ENCODE measurements around the gene RBBP4. TPM values are rescaled to one million over a fixed set of nuclear protein-coding genes. Genes with fewer than 3 reads are reported as not detected.

Gene RBBP4
- total RNA-seq, 1 donor from 2014 or later: 45.4 TPM

DNA sequence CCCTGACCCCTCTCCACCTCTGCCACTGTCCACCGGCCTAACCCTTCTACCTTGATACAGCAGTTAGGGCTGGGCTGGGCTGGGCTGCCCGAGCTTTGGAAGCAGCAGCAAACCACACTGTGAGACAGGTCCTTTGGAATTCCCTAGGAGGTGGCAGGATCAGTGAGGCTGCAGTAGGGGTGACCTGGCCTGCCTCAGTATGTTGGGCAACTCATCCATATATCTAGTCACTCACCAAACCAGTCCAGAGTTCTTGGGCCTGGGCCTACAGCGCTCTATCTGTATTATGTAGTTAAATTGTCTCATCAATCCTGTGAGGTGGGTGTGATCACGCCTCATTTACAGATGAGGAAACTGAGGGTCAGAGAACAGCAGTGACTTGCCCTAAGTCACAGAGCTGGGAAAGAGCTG lies 64.9 kb downstream of the RBBP4 start:
- TF ChIP-seq, protein P1, sequence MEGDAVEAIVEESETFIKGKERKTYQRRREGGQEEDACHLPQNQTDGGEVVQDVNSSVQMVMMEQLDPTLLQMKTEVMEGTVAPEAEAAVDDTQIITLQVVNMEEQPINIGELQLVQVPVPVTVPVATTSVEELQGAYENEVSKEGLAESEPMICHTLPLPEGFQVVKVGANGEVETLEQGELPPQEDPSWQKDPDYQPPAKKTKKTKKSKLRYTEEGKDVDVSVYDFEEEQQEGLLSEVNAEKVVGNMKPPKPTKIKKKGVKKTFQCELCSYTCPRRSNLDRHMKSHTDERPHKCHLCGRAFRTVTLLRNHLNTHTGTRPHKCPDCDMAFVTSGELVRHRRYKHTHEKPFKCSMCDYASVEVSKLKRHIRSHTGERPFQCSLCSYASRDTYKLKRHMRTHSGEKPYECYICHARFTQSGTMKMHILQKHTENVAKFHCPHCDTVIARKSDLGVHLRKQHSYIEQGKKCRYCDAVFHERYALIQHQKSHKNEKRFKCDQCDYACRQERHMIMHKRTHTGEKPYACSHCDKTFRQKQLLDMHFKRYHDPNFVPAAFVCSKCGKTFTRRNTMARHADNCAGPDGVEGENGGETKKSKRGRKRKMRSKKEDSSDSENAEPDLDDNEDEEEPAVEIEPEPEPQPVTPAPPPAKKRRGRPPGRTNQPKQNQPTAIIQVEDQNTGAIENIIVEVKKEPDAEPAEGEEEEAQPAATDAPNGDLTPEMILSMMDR (IDR thresholded peaks at IDR 0.05): no peak
- Histone ChIP-seq H3K9me3 (no peaks in the 10 kb centered on the region), H3K27me3 (no peaks in the 10 kb centered on the region), H3K36me3 (no peaks in the 10 kb centered on the region), H3K4me3 (no peak overlapping the region), H3K4me1 (no peaks in the 10 kb centered on the region), H3K27ac (no peak overlapping the region)
- DNase-seq (ENCODE audit: low spot score in 2 of 2): no peak
- intact Hi-C loops (cut with DNase I): loop anchor here (10.0 kb wide), 1 partner anchor 369 kb away; the partner anchor contains the start of gene AZIN2

DNA sequence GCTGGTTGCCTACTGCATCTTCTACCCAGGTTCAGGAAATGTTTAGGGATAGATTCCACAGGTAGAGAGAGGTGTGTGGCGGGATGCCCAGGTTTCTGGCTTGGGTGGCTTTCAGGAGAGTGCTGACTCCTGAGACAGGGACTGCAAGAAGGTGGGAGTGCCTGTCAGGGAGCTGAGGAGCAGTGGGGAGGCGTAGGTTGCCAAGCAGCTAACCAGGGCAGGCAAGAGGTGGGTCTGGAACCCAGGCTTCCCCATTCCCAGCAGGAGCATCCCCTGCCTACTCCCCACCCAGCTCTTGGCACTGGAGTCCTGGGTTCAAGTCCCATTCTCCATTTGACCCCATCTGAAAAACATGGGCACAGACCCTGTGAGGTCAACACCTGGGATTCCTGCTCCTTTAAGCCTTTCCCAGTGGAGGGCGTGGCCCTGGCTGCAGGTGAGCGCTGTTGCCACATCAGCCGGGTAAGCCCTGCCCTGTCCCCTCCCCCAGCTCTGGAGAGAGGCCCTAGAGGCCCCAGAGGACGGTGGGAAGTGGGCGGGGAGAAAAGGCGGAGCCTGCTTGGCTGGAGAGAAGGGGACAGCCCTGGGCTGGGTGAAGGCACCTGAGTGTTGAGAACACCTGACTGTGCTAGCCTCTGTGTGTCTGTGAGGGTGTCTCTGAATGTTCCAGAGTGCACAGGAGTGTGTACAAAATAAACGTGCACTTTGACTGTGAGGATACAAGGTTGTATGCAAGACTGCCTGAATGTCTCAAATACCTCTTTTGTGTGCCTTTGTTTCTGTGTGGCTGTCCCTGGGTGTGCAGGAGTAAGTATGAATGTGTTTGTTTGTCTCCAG lies 65.5 kb downstream of the RBBP4 start:
- intact Hi-C loops (cut with DNase I): loop anchor here (10.0 kb wide), 1 partner anchor 368 kb away; the partner anchor contains the start of gene AZIN2
- H3K27ac ChIP-seq: no peak overlapping the region
- H3K27me3 ChIP-seq: no peaks in the 10 kb centered on the region
- TF ChIP-seq, protein P1 (IDR thresholded peaks at IDR 0.05): no peak
- H3K4me1 ChIP-seq: no peaks in the 10 kb centered on the region
- H3K36me3 ChIP-seq: no peaks in the 10 kb centered on the region
- no peak overlapping the region for H3K4me3 ChIP-seq
- no peaks in the 10 kb centered on the region for H3K9me3 ChIP-seq
- DNase-seq (ENCODE audit: low spot score in 2 of 2): no peak

DNA sequence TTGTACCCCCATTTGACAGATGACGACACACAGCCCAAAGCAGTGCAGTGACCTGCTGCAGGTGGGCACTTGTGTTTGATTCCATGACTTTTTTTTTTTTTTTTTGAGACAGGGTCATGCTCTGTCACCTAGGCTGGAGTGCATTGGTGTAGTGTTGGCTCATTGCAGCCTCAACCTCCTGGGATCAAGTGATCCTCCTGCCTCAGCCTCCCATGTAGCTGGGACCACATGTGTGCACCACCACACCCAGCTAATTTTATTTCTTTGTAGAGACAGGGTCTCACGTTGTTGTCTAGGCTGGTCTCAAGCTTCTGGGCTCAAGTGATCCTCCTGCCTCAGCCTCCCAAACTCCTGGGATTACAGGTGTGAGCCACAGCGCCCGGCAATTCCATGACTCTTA lies 66.5 kb downstream of the RBBP4 start:
- Histone ChIP-seq H3K9me3 (no peaks in the 10 kb centered on the region), H3K27me3 (no peaks in the 10 kb centered on the region), H3K27ac (no peak overlapping the region), H3K4me3 (no peak overlapping the region), H3K36me3 (no peaks in the 10 kb centered on the region), H3K4me1 (no peaks in the 10 kb centered on the region)
- TF ChIP-seq, protein P1 (IDR thresholded peaks at IDR 0.05): no peak
- DNase-seq (ENCODE audit: low spot score in 2 of 2): no peak
- intact Hi-C loops (cut with DNase I): loop anchor here (10.0 kb wide), 1 partner anchor 367 kb away; the partner anchor contains the start of gene AZIN2

DNA sequence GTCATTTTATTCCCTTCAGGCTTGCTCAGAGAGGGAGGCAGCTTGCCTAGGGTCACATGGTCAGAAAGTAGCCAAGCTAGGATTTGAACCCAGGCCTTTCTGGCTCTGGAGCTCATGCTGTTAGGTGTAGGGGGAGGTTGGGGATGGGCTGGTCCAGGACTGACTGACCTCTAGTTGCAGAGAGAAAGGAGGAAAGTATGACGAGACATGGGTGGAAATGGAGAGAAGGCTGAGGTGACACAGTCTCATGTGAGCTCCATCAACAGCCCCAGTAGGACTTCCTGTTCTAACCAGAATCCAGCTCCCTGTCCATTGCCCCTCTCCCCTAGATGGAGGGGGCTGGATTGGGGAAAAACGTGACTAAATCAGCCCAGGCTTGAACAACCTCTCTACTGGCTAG lies 67.0 kb downstream of the RBBP4 start:
- intact Hi-C loops (cut with DNase I): loop anchor here (10.0 kb wide), 1 partner anchor 367 kb away; the partner anchor contains the start of gene AZIN2
- H3K27me3 ChIP-seq: no peaks in the 10 kb centered on the region
- no peak for DNase-seq (ENCODE audit: low spot score in 2 of 2)
- H3K4me1 ChIP-seq: no peaks in the 10 kb centered on the region
- no peaks in the 10 kb centered on the region for H3K9me3 ChIP-seq
- no peak overlapping the region for H3K27ac ChIP-seq
- H3K4me3 ChIP-seq: no peak overlapping the region
- H3K36me3 ChIP-seq: no peaks in the 10 kb centered on the region
- TF ChIP-seq, protein P1 (IDR thresholded peaks at IDR 0.05): no peak

DNA sequence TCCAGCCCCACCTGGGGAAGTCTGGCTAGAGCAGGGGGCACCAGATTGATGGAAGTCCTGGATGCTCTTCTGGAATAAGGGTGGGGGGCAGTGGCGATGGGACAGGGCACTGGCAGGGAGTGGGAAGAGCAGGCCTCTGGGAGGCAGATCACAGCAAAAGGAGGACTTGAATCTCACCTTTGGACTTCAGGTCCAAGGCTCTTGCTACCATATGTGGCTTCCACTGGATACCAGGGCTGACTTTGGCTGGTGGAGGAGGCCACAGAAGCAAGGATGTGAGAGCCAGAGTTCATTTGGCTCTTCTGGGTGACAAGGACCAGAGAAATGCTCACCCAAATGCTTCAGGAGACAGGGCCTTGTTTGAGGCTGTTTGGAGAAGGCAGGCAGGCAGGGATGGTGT lies 67.5 kb downstream of the RBBP4 start:
- TF ChIP-seq, protein P1 (IDR thresholded peaks at IDR 0.05): no peak
- Histone ChIP-seq H3K27ac (no peak overlapping the region), H3K36me3 (no peaks in the 10 kb centered on the region), H3K9me3 (no peaks in the 10 kb centered on the region), H3K27me3 (no peaks in the 10 kb centered on the region), H3K4me1 (no peaks in the 10 kb centered on the region), H3K4me3 (no peak overlapping the region)
- intact Hi-C loops (cut with DNase I): loop anchor here (10.0 kb wide), 1 partner anchor 366 kb away; the partner anchor contains the start of gene AZIN2
- no peak for DNase-seq (ENCODE audit: low spot score in 2 of 2)

All from ascending aorta (tissue), 2 donors.